Astrocyte of the spinal cord (primary cell): Measurements from ENCODE around the gene SNX9.
A peak's percentile ranks its signal among the peaks of the same experiment; 100 is the strongest.

Experiments used
- DNase-seq: peaks from one replicate; pipeline ENCODE4 v3.0.0; 2011; ENCODE audit warnings: low read depth, low spot score
- H3K4me3 ChIP-seq: 2 replicates; pipeline ENCODE4 v1.5.1; 2011; ENCODE audit warnings: low read depth, mild to moderate bottlenecking, low read length, moderate library complexity
- in situ Hi-C: cut with HindIII; loops from 2 replicates; pipeline ENCODE4 v1.10.0; 2017; ENCODE audit warnings: low sequenced_read_pairs
- TF ChIP-seq, protein P1 (sequence below): IDR thresholded peaks from 2 replicates; pipeline ENCODE4 v1.5.1; 2012; ENCODE audit warnings: low read depth, mild to moderate bottlenecking, low read length, inconsistent platforms

Gene SNX9

DNA sequence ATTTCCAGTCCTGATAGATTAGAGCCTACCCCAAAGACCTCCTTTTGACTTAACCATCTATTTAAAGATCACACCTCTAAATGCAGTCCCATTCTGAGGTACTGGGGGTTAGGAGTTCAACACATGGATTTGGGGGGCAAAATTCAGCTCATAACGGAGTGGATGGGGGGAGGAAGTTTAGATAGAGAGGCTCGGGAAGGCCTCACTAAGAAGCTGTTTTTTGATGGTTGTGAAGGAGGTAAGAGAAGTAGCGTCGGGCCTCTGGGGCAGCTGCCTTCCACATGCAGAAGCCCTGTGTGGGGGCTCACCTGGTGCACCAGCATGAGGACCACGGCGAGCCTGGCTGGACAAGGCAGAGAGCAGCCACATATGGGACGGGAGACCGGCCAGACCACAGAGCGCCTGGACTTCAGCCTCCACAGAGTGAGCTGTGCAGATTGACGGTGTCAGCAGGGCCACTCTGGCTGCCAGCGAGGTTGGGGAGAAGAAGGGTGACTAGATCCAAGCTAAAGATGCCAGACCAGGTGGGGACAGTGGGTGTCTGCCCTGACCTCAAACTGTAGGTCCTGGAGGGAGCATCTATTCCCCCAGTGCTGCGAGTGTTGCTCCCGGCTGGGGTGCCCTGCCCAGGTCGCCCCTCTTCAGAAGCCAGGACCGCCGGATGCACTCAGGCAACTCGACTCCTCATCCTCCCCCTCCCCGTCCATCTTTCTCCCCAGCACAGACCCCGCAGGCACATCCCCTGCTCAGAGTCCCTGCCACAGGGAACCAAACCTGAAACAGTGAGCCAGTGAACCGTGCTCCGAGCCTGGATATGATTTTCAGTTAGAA is 153.5 kb downstream of the SNX9 start:
- in situ Hi-C loops = no loop called here
- H3K4me3 ChIP-seq = no peak overlapping the region
- no peak for DNase-seq
- TF ChIP-seq, protein P1, sequence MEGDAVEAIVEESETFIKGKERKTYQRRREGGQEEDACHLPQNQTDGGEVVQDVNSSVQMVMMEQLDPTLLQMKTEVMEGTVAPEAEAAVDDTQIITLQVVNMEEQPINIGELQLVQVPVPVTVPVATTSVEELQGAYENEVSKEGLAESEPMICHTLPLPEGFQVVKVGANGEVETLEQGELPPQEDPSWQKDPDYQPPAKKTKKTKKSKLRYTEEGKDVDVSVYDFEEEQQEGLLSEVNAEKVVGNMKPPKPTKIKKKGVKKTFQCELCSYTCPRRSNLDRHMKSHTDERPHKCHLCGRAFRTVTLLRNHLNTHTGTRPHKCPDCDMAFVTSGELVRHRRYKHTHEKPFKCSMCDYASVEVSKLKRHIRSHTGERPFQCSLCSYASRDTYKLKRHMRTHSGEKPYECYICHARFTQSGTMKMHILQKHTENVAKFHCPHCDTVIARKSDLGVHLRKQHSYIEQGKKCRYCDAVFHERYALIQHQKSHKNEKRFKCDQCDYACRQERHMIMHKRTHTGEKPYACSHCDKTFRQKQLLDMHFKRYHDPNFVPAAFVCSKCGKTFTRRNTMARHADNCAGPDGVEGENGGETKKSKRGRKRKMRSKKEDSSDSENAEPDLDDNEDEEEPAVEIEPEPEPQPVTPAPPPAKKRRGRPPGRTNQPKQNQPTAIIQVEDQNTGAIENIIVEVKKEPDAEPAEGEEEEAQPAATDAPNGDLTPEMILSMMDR = no peak

DNA sequence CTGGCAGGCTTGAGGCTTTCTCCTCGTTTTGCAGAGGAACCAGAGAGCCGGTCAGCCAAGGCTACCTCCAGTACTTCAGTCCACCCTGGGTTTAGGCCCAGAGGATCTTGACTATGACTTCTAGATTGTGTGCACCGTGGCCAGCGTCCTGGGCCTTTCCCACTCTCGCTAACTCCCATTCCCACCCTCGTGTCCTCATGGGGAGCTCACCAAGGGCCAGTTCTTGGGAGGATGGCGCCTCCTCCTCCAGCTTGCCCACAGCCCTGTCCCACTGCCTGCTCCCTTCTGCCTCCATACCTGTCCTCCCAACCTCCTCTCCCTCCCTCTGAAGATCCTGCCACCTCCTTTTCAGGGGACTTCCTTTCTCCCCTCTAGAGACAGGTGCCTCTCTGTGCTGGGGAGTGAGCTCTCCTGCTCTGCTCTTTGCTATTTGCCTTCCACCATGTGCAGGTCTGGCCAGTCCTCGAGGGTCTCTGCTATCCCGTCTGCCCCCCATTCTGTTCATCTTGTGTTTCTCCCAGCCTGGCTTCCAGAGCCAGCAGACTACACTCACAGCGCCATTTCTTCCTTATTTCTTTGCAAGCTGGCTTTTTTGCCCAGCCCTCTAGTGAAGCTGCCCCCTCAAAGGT is 154.2 kb downstream of the SNX9 start:
- TF ChIP-seq, protein P1 = no peak
- in situ Hi-C loops = no loop called here
- no peak for DNase-seq
- H3K4me3 ChIP-seq = no peak overlapping the region

DNA sequence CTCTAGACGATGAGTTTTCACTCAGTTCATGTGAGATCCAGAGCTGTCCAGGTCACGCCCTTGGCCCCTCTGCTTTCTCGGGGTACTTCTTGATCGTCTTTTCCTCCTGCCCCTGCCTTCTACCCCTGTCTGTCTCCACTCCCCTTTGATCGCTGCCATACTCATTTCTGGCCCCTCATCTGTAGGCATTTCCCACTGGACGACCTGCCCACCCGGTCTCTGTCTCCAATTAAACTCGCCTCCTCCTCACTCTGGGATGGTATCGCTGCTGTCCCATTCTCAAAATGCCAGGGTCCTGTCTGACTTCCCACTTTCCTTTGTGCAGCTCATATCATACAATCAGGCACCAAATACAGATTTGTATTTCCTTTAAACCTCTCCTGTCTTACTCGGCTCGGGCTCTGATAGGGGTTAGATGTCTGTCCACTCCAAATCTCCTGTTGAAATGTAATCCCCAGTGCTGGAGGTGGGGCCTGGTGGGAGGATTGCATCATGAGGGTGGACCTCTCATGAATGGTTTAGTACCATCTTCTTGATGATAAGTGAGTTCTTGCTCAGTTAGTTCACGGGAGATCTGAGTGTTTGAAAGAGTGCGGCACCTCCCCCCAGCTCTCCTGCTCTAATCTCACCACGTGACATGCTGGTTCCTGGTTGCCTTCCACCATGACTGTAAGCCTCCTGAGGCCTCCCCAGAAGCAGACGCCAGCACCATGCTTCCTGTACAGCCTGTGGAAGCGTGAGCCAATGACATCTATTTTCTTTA is 155.2 kb downstream of the SNX9 start:
- DNase-seq = no peak
- H3K4me3 ChIP-seq = no peak overlapping the region
- in situ Hi-C loops = no loop called here
- TF ChIP-seq, protein P1 = no peak

DNA sequence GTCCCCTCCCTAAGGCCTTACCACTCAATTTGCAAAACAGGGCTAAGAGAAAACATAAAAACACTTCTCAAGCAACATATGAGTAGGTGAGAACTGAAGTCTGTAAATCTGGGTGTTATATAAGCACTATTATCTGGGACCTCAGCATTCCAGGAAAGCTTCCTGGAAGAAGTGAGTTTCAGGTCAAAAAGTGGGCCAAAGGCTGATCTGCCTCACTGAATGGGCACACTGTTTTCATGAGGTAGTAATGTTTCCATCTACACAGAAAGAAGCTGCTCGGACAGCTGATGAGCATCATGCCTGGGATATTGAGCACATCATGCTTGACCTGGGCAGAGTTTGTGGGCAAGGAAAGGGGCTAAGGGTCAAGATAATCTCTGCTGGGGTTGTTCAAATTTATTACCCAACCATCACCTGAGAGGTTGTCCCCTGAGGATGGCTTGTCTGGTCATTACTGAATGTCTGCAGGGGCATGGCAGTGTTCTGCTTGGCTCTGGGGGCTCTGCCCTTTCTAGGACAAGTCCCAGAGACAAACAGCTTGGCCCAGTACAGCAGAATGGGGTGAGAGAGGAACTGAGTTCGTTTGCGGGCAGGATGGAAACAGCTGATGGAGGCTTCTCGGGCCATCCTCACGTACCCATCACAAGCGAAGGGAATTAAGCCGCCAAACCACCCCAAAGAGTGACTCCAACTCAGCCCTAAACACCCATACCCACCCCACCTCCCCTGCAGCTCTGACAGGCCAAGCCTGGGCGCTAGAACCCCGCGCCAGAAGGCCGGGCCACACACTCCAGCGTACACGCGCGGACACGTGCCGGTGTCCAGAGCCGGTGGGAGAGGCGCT is 157.5 kb downstream of the SNX9 start:
- TF ChIP-seq, protein P1 = no peak
- in situ Hi-C loops = no loop called here
- H3K4me3 ChIP-seq = no peak overlapping the region
- DNase-seq = no peak

DNA sequence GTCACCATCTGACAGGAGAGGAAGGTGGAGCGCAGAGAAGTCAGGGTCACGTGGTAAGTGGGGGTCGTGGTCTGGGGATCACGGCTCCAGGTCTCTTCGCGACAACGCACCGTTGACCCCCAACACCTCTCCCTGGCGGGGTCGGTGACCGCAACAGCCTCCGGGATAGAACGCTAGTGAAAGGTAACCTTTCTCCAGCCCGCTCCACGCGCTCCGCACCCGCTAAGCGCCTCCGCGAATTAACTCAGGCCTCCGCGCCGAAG is 158.0 kb downstream of the SNX9 start:
- H3K4me3 ChIP-seq = peak overlapping the region; percentile 78
- in situ Hi-C loops = no loop called here
- TF ChIP-seq, protein P1 = no peak
- no peak for DNase-seq
